Gastroesophageal sphincter (tissue), 3 donors: Measurements from ENCODE around the gene ODAD2.

Experiments
- POLR2AphosphoS5 ChIP-seq: sonication (generic); formaldehyde crosslinking; IDR thresholded peaks from one replicate; pipeline ENCODE4 v1.6.1; 2017; ENCODE audit warnings: antibody characterized with exemption
- TF ChIP-seq, protein P1 (sequence below), 4 experiments: fragments of 200-600 bp in 2 of 4; fragments of 450-650 bp in 2 of 4; sonication (generic) in 1 of 4; IDR thresholded peaks; one replicate each; pipeline ENCODE4 v1.5.1; 2017 to 2019; ENCODE audit warnings: antibody characterized with exemption in 4 of 4, mild to moderate bottlenecking in 2 of 4, moderate library complexity in 2 of 4

- no peak for TF ChIP-seq POLR2AphosphoS5
- TF ChIP-seq, protein P1, sequence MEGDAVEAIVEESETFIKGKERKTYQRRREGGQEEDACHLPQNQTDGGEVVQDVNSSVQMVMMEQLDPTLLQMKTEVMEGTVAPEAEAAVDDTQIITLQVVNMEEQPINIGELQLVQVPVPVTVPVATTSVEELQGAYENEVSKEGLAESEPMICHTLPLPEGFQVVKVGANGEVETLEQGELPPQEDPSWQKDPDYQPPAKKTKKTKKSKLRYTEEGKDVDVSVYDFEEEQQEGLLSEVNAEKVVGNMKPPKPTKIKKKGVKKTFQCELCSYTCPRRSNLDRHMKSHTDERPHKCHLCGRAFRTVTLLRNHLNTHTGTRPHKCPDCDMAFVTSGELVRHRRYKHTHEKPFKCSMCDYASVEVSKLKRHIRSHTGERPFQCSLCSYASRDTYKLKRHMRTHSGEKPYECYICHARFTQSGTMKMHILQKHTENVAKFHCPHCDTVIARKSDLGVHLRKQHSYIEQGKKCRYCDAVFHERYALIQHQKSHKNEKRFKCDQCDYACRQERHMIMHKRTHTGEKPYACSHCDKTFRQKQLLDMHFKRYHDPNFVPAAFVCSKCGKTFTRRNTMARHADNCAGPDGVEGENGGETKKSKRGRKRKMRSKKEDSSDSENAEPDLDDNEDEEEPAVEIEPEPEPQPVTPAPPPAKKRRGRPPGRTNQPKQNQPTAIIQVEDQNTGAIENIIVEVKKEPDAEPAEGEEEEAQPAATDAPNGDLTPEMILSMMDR (IDR thresholded peaks at IDR 0.05) = no peak
Observed at GRCh38 chr10:27774831-27775230, 224.0 kb downstream of the ODAD2 start.
